ENCODE data around the gene NOP16.

DNA sequence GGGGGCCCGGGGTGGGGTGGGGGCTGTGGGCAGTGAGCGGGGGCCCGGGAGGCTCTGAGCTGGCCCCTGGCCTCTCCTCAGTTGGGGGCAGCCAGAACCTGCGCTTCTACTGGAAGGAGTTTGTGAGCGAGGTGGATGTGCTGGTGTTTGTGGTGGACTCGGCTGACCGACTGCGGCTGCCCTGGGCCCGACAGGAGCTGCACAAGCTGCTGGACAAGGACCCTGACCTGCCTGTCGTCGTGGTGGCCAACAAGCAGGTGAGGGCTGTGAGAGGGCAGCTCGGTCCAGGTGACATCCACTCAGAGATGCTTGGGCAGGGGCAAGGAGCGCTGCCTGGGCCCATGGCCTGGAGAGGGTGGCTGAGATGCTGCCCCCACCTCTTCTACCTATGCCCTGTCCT lies 19.7 kb downstream of the NOP16 start:
- TF ChIP-seq, protein P1, sequence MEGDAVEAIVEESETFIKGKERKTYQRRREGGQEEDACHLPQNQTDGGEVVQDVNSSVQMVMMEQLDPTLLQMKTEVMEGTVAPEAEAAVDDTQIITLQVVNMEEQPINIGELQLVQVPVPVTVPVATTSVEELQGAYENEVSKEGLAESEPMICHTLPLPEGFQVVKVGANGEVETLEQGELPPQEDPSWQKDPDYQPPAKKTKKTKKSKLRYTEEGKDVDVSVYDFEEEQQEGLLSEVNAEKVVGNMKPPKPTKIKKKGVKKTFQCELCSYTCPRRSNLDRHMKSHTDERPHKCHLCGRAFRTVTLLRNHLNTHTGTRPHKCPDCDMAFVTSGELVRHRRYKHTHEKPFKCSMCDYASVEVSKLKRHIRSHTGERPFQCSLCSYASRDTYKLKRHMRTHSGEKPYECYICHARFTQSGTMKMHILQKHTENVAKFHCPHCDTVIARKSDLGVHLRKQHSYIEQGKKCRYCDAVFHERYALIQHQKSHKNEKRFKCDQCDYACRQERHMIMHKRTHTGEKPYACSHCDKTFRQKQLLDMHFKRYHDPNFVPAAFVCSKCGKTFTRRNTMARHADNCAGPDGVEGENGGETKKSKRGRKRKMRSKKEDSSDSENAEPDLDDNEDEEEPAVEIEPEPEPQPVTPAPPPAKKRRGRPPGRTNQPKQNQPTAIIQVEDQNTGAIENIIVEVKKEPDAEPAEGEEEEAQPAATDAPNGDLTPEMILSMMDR (conservative IDR thresholded peaks at IDR 0.05 in 1 of 2, IDR thresholded peaks at IDR 0.05 in 1 of 2; ENCODE audit: extremely low read depth in 1 of 2, insufficient read depth in 1 of 2, low read depth in 1 of 2, low read length in 2 of 2): no peak
- no peak for TF ChIP-seq EZH2 (IDR thresholded peaks at IDR 0.05; ENCODE audit: borderline replicate concordance, low read length)

All from mammary epithelial cell (primary cell).